ENCODE data around the gene MAGEB4.

DNA sequence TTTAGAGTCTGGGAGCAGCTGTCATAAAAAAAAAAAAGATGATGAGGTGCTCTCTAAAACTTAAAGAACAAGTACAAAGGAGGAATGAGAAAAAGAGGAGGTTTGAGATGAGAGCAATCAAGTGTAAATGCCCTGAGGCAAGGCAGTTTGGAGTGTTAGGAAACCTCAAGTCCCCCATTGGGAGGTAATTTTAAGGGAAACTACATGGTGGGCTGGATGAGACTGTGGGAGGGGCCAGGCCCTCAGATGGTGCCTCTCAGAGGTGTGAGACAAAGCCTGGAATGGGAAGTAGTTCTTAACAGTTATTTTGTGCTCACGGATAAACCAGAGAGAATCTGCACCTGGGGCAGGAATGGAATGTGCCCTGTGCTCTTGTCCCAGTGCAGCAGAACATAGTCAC is 13.3 kb upstream of the MAGEB4 start:
- TF ChIP-seq, protein P1, sequence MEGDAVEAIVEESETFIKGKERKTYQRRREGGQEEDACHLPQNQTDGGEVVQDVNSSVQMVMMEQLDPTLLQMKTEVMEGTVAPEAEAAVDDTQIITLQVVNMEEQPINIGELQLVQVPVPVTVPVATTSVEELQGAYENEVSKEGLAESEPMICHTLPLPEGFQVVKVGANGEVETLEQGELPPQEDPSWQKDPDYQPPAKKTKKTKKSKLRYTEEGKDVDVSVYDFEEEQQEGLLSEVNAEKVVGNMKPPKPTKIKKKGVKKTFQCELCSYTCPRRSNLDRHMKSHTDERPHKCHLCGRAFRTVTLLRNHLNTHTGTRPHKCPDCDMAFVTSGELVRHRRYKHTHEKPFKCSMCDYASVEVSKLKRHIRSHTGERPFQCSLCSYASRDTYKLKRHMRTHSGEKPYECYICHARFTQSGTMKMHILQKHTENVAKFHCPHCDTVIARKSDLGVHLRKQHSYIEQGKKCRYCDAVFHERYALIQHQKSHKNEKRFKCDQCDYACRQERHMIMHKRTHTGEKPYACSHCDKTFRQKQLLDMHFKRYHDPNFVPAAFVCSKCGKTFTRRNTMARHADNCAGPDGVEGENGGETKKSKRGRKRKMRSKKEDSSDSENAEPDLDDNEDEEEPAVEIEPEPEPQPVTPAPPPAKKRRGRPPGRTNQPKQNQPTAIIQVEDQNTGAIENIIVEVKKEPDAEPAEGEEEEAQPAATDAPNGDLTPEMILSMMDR (optimal IDR thresholded peaks at IDR 0.05 in 1 of 3, IDR thresholded peaks at IDR 0.05 in 1 of 3, conservative IDR thresholded peaks at IDR 0.05 in 1 of 3; ENCODE audit: extremely low read depth in 1 of 3, insufficient read depth in 2 of 3, low read length in 3 of 3): no peak
- TF ChIP-seq EZH2 (IDR thresholded peaks at IDR 0.05; ENCODE audit: low read length): no peak
